Type B pancreatic cell (in vitro differentiated cells): Measurements from ENCODE around the gene SEC23A. TPM values are rescaled to one million over a fixed set of nuclear protein-coding genes. Genes with fewer than 3 reads are reported as not detected.
"Not testable (repeated sequence)": the region's sequence is repeated elsewhere in the genome, so short reads cannot be mapped to it uniquely, and the experiment has no call there.

Experiments used
- DNase-seq: peaks from one replicate; pipeline ENCODE4 v3.0.0; 2021; ENCODE audit warnings: mixed read lengths; ENCODE audit not compliant: unreplicated experiment; ENCODE audit errors: extremely low spot score
- H3K27ac Mint-ChIP-seq: 2 replicates; pipeline ENCODE4 v1.8.0; 2021; ENCODE audit warnings: mild to moderate bottlenecking, mixed read lengths
- H3K27me3 Mint-ChIP-seq: 2 replicates; pipeline ENCODE4 v1.8.0; 2021; ENCODE audit warnings: mixed read lengths
- H3K36me3 Mint-ChIP-seq: 2 replicates; pipeline ENCODE4 v1.8.0; 2021; ENCODE audit warnings: mixed read lengths
- H3K4me1 Mint-ChIP-seq: one replicate; pipeline ENCODE4 v1.8.0; 2021; ENCODE audit warnings: mixed read lengths; ENCODE audit not compliant: unreplicated experiment
- H3K4me3 Mint-ChIP-seq: 2 replicates; pipeline ENCODE4 v1.8.0; 2021; ENCODE audit warnings: mild to moderate bottlenecking, mixed read lengths
- H3K9me3 Mint-ChIP-seq: 2 replicates; pipeline ENCODE4 v1.8.0; 2021; ENCODE audit warnings: mixed read lengths
- total RNA-seq: library from RNA; stranded (reverse); gene quantifications from 2 replicates; pipeline ENCODE4 v1.2.1, GENCODE V29; 2021; ENCODE audit warnings: low replicate concordance
- TF ChIP-seq, protein P1 (sequence below): fragments of 200-600 bp; sonication (generic); conservative IDR thresholded peaks from 2 replicates; pipeline ENCODE4 v1.5.0; 2021; ENCODE audit warnings: antibody characterized with exemption, mild to moderate bottlenecking

SEC23A gene
- total RNA-seq, 1 donor from 2014 or later, result 84.8 TPM

DNA sequence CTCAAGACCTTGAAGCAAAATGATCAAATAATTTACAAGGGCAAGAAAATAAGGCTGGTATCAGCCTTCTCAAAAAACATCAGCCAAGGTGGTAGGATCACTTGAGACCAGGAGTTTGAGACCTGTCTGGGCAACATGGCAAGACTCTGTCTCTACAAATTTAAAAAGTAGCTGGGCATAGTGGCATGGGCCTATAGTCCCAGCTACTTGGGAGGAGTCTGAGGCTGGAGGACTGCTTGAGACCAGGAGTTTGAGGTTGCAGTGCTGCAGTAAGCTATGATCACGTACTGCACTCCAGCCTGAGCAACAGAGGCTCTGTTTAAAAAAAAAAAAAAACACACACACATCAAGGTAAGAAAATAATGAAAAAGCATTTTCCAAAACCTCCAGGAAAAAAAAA is 22.1 kb downstream of the SEC23A start:
- no peak overlapping the region for H3K4me3 Mint-ChIP-seq
- TF ChIP-seq, protein P1, sequence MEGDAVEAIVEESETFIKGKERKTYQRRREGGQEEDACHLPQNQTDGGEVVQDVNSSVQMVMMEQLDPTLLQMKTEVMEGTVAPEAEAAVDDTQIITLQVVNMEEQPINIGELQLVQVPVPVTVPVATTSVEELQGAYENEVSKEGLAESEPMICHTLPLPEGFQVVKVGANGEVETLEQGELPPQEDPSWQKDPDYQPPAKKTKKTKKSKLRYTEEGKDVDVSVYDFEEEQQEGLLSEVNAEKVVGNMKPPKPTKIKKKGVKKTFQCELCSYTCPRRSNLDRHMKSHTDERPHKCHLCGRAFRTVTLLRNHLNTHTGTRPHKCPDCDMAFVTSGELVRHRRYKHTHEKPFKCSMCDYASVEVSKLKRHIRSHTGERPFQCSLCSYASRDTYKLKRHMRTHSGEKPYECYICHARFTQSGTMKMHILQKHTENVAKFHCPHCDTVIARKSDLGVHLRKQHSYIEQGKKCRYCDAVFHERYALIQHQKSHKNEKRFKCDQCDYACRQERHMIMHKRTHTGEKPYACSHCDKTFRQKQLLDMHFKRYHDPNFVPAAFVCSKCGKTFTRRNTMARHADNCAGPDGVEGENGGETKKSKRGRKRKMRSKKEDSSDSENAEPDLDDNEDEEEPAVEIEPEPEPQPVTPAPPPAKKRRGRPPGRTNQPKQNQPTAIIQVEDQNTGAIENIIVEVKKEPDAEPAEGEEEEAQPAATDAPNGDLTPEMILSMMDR, result no peak
- H3K9me3 Mint-ChIP-seq, result no peaks in the 10 kb centered on the region
- no peak for DNase-seq
- H3K4me1 Mint-ChIP-seq, result no peaks in the 10 kb centered on the region
- H3K27me3 Mint-ChIP-seq, result no peaks in the 10 kb centered on the region
- peaks cover 29% of the 10 kb centered on the region for H3K36me3 Mint-ChIP-seq
- H3K27ac Mint-ChIP-seq, result no peak overlapping the region

DNA sequence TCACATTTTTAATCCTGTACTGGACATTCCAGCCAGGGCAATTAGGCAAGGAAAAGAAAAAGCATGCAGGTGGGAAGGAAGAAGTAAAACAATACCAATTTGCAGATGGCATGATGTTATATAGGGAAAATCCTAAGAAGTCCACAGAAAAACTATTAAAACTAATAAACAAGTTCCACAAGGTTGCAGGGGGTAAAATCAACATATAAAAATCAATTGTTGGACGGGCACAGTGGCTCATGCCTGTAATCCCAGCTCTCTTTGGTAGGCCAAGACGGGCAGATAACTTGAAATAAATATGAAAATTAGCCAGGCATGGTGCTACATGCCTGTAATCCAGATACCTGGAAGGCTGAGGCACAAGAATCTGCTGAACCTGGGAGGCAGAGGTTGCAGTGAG is 31.9 kb downstream of the SEC23A start:
- H3K4me3 Mint-ChIP-seq, result no peak overlapping the region
- no peak for DNase-seq
- H3K36me3 Mint-ChIP-seq, result peaks cover 34% of the 10 kb centered on the region
- no peak overlapping the region for H3K27ac Mint-ChIP-seq
- no peaks in the 10 kb centered on the region for H3K9me3 Mint-ChIP-seq
- TF ChIP-seq, protein P1, result no peak
- no peaks in the 10 kb centered on the region for H3K27me3 Mint-ChIP-seq
- H3K4me1 Mint-ChIP-seq, result no peaks in the 10 kb centered on the region

DNA sequence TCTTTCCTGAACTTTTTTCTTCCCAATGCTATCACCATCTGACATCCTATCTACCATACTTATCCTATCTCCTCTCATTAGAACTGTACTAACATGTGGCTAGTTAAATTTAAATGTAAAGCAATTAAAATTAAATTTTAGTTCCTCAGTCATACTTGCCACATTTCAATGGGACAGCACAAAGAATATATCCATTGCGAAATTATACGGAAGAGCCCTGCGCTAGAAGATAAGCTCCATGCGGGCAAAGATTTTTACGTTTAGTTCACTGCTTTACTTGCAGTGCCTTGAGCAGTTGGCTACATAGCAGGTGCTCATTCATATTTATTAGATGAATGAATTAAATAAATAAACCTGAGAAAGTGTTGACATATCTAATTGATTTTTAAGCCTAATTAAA is 33.1 kb downstream of the SEC23A start:
- no peak overlapping the region for H3K4me3 Mint-ChIP-seq
- TF ChIP-seq, protein P1, result no peak
- peaks cover 31% of the 10 kb centered on the region for H3K36me3 Mint-ChIP-seq
- no peak overlapping the region for H3K27ac Mint-ChIP-seq
- no peaks in the 10 kb centered on the region for H3K4me1 Mint-ChIP-seq
- H3K27me3 Mint-ChIP-seq, result no peaks in the 10 kb centered on the region
- DNase-seq, result no peak
- no peaks in the 10 kb centered on the region for H3K9me3 Mint-ChIP-seq

DNA sequence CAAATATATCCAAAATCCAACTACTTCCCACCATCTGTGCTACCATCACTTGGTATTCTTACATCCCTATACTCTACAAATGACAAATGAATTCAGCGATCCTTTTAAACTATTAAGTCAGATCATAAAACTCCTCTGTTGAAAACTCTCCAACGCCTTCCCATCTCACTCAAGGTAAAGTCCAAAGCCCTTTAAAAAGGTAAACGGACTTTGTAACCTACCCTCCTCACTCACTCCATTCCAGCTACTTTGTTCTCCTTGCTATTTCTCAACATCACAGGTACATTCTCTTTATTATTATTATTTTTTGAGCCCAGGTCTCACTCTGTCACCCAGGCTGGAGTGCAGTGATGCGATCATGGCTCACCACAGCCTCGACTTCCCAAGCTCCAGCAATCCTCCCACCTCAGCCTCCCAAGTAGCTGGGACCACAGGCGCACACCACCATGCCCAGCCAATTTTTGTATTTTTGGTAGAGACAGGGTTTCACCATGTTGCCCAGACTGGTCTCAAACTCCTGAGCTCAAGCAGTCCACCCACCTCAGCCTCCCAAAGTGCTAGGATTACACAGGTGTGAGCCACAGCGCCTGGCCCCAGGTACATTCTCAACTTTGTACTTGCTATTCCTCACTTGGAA is 33.7 kb downstream of the SEC23A start:
- not testable (repeated sequence) for H3K4me3 Mint-ChIP-seq, H3K27ac Mint-ChIP-seq, DNase-seq, H3K9me3 Mint-ChIP-seq, H3K27me3 Mint-ChIP-seq, H3K4me1 Mint-ChIP-seq
- H3K36me3 Mint-ChIP-seq, result peaks cover 34% of the 10 kb centered on the region

DNA sequence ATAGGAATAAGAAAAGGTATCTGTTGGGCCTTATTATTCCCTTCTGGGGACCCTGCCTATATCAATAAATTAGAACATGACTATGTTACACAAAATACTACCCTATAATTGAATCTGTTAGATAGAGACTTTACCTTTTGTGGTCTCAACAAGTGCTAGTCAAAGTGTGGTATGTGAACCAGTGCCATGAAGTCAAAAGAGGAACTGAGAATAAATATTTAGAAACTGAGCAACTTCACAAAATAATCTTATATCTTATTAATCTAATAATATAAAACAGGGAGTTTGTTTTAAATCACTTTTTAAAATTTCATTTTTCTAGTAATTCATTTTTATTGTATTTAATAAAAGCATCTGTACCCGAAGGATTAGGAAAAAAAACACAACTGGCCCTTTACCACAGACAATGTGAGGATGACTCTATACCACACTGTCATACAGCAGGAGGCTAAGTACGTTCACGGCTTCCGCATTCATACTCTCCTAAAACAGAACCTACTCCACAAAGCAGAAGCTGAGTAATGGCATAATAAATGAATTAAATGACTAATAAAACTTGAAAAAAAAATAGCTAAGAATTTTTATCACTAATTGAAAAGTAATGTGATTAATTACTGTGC is 42.1 kb downstream of the SEC23A start:
- Mint-ChIP-seq H3K9me3 (peaks cover 3% of the 10 kb centered on the region), H3K36me3 (peaks cover 51% of the 10 kb centered on the region), H3K4me1 (no peaks in the 10 kb centered on the region), H3K27ac (no peak overlapping the region), H3K27me3 (no peaks in the 10 kb centered on the region), H3K4me3 (no peak overlapping the region)
- DNase-seq, result no peak
- TF ChIP-seq, protein P1, result no peak

DNA sequence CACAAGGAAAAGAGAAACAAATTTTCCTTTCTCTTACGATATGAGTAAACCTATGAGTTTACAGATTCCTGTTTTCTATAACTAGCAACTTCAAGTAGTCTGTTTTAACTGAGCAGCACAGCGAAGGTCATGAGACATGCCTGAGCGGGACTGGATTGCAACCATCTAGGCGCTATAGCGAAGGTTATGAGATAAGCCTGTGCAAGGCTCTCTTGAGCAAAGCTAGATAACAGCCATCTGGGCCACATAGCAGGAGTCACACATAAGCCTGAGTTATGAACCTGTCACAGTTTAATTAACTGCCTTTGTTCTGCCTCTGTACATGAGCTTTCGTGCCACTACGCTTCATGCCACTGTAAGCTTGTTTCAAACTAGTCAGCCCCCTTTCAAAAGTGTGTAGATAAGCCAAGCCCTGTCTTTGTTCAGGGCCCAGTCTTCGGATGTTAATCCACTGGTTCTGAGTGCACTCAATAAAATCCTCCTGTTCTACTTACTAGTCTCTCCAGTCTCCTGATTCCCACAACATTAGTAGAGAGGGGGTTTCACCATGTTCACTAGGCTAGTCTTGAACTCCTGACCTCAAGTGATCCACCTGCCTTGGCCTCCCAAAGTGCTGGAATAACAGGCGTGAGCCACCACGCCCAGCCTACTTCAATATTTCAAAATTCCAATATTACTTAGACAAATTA is 47.1 kb downstream of the SEC23A start:
- peaks cover 5% of the 10 kb centered on the region for H3K9me3 Mint-ChIP-seq
- TF ChIP-seq, protein P1, result no peak

DNA sequence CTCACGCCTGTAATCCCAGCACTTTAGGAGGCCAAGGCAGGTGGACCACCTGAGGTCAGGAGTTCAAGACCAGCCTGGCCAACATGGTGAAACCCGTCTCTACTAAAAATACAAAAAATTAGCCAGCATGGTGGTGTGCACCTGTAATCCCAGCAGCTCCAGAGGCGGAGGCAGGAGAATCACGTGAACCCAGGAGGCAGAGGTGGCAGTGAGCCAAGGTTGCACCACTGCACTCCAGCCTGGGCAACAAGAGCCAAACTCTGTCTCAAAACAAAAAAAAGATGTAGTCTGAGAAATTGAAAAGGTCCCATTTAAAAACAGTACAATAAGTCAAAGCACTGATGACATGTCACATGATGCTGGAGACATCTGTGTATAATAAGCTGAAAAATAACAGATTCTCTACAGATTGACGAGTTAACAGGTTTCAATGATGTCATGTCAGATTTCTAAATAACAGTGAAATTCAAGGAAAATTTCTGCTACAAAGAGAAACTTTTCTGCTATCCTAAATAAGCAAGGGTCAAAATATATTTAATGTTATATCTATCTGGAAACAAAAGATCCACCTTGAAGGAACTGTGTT is 50.1 kb downstream of the SEC23A start:
- not testable (repeated sequence) for H3K27ac Mint-ChIP-seq, H3K4me1 Mint-ChIP-seq, DNase-seq, H3K9me3 Mint-ChIP-seq, H3K4me3 Mint-ChIP-seq, H3K27me3 Mint-ChIP-seq
- H3K36me3 Mint-ChIP-seq, result peaks cover 53% of the 10 kb centered on the region

More for the DNA sequence above, 47.1 kb downstream of the SEC23A start:
- no peak for DNase-seq
- Mint-ChIP-seq H3K36me3 (peaks cover 61% of the 10 kb centered on the region), H3K4me3 (no peak overlapping the region), H3K27me3 (no peaks in the 10 kb centered on the region), H3K27ac (no peak overlapping the region), H3K4me1 (no peaks in the 10 kb centered on the region)
